Tibial artery (tissue), 4 donors: ENCODE results near the gene RIOK1.

Experiments used
- DNase-seq, 2 donors: peaks; one replicate each; pipeline ENCODE4 v3.0.0-alpha.2; 2019
- H3K27ac ChIP-seq, 2 donors: fragments of 200-600 bp; sonication (generic) in 1 of 2; 1 replicate in 1 of 2; 2 replicates in 1 of 2; pipeline ENCODE4 v1.5.1; 2018 to 2019; ENCODE audit warnings: mild to moderate bottlenecking in 1 of 2
- H3K27me3 ChIP-seq, 2 donors: fragments of 200-600 bp; sonication (generic) in 1 of 2; one replicate each; pipeline versions ENCODE4 v1.5.1 to v1.6.0; 2016 to 2019
- H3K36me3 ChIP-seq, 3 donors: fragments of 200-600 bp; sonication (generic) in 2 of 3; one replicate each; pipeline ENCODE4 v1.5.1; 2016 to 2019; ENCODE audit warnings: mild to moderate bottlenecking in 2 of 3
- H3K4me1 ChIP-seq, 4 donors: fragments of 200-600 bp; sonication (generic) in 2 of 4; 1 replicate in 3 of 4; 2 replicates in 1 of 4; pipeline ENCODE4 v1.5.1; 2016 to 2019
- H3K4me3 ChIP-seq, 2 donors: fragments of 200-600 bp; sonication (generic) in 1 of 2; 1 replicate in 1 of 2; 2 replicates in 1 of 2; pipeline ENCODE4 v1.5.1; 2018 to 2019; ENCODE audit warnings: mild to moderate bottlenecking in 2 of 2
- H3K9me3 ChIP-seq, 3 donors: fragments of 200-600 bp; sonication (generic) in 1 of 3; one replicate each; pipeline ENCODE4 v1.5.1; 2016 to 2019
- CTCF ChIP-seq, 2 experiments: fragments of 200-600 bp in 1 of 2; fragments of 450-650 bp in 1 of 2; IDR thresholded peaks; one replicate each; pipeline ENCODE4 v1.5.1; 2017 to 2019; ENCODE audit warnings: antibody characterized with exemption in 2 of 2, mild to moderate bottlenecking in 1 of 2, moderate library complexity in 1 of 2
- intact Hi-C: fragments of 100-400 bp; cut with DNase I; formaldehyde crosslinking; loops from one replicate; pipeline ENCODE4 v1.15.0; 2023; ENCODE audit warnings: low total_unique reads

Gene RIOK1

GRCh38 chr6:7467007-7467897 is 77.6 kb downstream of the RIOK1 start:
- Histone ChIP-seq H3K36me3 (no peaks in the 10 kb centered on the region), H3K4me3 (no peak overlapping the region), H3K27ac (no peak overlapping the region), H3K4me1 (peaks cover 0 to 3% (median 0%) of the 10 kb centered on the region in 4 donors), H3K9me3 (no peaks in the 10 kb centered on the region), H3K27me3 (no peaks in the 10 kb centered on the region)
- no peak for TF ChIP-seq CTCF (IDR thresholded peaks at IDR 0.05)
- DNase-seq: no peak
- intact Hi-C loops: no loop called here
